Measurements from ENCODE around the gene GDPD4.

DNA sequence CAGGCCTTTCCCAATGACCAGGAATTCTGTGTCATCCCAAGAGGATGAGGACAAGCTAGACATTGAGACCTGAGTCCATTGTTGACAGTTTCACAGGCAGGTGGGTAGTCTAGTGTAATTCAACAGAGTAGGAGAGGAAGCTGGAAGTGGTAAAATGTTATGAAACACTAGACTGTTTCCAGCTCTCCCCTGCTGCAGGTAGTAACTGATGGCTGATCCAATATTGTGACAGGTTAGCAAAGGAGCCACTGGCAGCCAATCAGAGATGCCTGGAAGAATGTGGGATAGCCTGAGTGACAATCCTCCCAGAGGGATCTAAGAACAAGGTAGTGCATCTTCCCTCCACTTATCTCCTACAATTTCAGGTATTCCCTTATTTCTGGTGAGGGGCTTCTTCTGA, 10.6 kb upstream of the GDPD4 start:
- TF ChIP-seq, protein P1, sequence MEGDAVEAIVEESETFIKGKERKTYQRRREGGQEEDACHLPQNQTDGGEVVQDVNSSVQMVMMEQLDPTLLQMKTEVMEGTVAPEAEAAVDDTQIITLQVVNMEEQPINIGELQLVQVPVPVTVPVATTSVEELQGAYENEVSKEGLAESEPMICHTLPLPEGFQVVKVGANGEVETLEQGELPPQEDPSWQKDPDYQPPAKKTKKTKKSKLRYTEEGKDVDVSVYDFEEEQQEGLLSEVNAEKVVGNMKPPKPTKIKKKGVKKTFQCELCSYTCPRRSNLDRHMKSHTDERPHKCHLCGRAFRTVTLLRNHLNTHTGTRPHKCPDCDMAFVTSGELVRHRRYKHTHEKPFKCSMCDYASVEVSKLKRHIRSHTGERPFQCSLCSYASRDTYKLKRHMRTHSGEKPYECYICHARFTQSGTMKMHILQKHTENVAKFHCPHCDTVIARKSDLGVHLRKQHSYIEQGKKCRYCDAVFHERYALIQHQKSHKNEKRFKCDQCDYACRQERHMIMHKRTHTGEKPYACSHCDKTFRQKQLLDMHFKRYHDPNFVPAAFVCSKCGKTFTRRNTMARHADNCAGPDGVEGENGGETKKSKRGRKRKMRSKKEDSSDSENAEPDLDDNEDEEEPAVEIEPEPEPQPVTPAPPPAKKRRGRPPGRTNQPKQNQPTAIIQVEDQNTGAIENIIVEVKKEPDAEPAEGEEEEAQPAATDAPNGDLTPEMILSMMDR (IDR thresholded peaks at IDR 0.05): no peak
- TF ChIP-seq POLR2A (IDR thresholded peaks at IDR 0.05): no peak

Measured in esophagus squamous epithelium (tissue), 4 donors.